ENCODE measurements around the gene HEPHL1.

HEPHL1 gene

GRCh38 chr11:94128746-94129511 is 107.8 kb downstream of the HEPHL1 start, which contains the start of gene PANX1:
TSS of gene PANX1 (plus strand) at chr11:94128841. CDS start at chr11:94129313, 472 bp downstream.
- Histone ChIP-seq H3K27ac (ENCODE audit: low read length) (peak within 1 kb of the TSS; percentile 83), H3K27me3 (ENCODE audit: control insufficient read depth in 1 of 2, insufficient read depth in 2 of 2, low read length in 2 of 2) (no peaks in the 10 kb centered on the region), H3K9me3 (ENCODE audit: control insufficient read depth in 2 of 2, low read length in 2 of 2) (no peaks in the 10 kb centered on the region), H3K4me1 (ENCODE audit: control insufficient read depth, insufficient read depth, low read length) (peaks cover 42% of the 10 kb centered on the region), H3K9ac (ENCODE audit: low read length in 2 of 2) (peak within 1 kb of the TSS; percentile 84 to 86), H3K36me3 (ENCODE audit: control insufficient read depth in 2 of 2, insufficient read depth in 2 of 2, low read length in 2 of 2) (no peaks in the 10 kb centered on the region), H3K4me3 (ENCODE audit: low read length in 2 of 2) (peak within 1 kb of the TSS; percentile 94 to 97)

DNA sequence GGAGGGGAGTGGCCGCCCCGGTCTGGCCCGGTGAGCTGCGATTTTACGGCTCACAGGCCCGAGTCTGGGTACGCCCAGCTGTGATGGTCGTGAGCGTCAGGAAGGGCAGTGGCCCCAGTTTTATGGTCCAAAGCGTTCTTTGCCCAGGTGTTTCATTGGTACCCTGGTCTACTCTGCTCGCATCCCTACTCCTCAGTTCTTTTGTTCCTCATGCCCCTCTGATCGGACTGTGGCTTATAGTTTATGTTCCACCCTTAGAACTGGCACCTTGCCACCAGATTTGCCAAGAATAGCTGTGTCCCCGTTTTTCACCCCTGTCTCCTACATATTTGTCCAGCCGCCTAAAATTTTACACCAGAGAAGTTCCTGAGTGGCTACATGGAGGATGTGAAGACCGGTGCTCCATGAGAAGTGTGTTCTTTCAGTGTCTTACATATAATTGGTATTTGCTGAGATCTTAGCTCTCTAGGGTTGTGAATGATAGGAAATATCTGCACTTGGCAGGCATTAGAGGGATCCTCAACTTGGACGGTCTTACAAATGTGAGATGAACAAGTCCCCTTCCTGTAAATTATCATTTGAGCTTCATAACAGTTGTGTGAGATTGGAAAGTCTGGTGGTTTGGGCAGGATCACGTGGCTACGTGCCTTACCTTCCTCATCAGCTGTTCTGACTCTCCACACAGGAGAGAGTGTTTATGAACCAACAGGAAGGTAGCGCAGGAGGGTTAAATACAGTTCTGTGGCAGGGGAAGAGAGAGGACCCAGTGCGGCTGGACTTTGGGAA is 108.6 kb downstream of the HEPHL1 start:
- peak overlapping the region; percentile 84 to 86 for H3K9ac ChIP-seq (ENCODE audit: low read length in 2 of 2)
- no peaks in the 10 kb centered on the region for H3K27me3 ChIP-seq (ENCODE audit: control insufficient read depth in 1 of 2, insufficient read depth in 2 of 2, low read length in 2 of 2)
- H3K4me1 ChIP-seq (ENCODE audit: control insufficient read depth, insufficient read depth, low read length): peaks cover 50% of the 10 kb centered on the region
- peak overlapping the region; percentile 83 for H3K27ac ChIP-seq (ENCODE audit: low read length)
- H3K36me3 ChIP-seq (ENCODE audit: control insufficient read depth in 2 of 2, insufficient read depth in 2 of 2, low read length in 2 of 2): no peaks in the 10 kb centered on the region
- no peaks in the 10 kb centered on the region for H3K9me3 ChIP-seq (ENCODE audit: control insufficient read depth in 2 of 2, low read length in 2 of 2)
- peak overlapping the region; percentile 94 to 97 for H3K4me3 ChIP-seq (ENCODE audit: low read length in 2 of 2)

GRCh38 chr11:94130298-94131046 is 109.3 kb downstream of the HEPHL1 start:
- Histone ChIP-seq H3K9ac (ENCODE audit: low read length in 2 of 2) (peak overlapping the region; percentile 84 to 86), H3K27me3 (ENCODE audit: control insufficient read depth in 1 of 2, insufficient read depth in 2 of 2, low read length in 2 of 2) (no peaks in the 10 kb centered on the region), H3K4me3 (ENCODE audit: low read length in 2 of 2) (peak overlapping the region; percentile 94 to 97)

DNA sequence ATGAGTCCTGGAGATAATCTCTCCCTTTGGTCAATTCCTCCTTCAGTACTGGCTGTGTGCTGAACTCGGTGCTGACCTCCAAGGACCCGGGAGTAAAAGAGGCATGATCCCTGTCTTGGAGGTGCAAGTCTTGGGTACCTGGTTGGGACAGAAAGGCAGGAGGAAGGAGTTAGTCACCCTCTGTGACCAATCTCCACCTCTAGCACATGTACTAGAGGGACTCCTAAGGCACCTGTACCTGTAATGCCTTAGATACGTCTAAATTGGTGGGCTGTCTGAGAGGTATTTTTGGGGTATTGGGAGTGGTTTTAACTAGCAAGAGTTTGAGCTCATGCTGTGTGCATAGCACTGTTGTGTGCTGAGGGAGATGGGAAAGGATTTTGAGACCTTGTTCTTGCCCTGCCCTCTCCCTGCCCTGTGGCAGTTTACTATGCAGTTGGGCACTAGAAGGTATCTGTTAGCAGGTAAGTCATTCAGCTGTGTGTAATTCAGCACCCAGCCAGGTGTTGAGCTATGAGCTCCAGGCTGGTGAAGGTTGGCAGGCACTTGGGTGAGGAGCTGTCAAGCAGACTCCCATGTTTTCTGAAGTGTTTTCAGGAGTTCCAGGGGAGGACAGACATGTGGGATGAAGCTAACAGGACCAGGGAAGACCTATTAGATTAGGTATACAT is 110.0 kb downstream of the HEPHL1 start:
- H3K27ac ChIP-seq (ENCODE audit: low read length): peak overlapping the region; percentile 67
- H3K27me3 ChIP-seq (ENCODE audit: control insufficient read depth in 1 of 2, insufficient read depth in 2 of 2, low read length in 2 of 2): no peaks in the 10 kb centered on the region
- peak overlapping the region; percentile 94 to 97 for H3K4me3 ChIP-seq (ENCODE audit: low read length in 2 of 2)
- no peaks in the 10 kb centered on the region for H3K36me3 ChIP-seq (ENCODE audit: control insufficient read depth in 2 of 2, insufficient read depth in 2 of 2, low read length in 2 of 2)
- no peaks in the 10 kb centered on the region for H3K9me3 ChIP-seq (ENCODE audit: control insufficient read depth in 2 of 2, low read length in 2 of 2)
- H3K4me1 ChIP-seq (ENCODE audit: control insufficient read depth, insufficient read depth, low read length): peaks cover 64% of the 10 kb centered on the region
- H3K9ac ChIP-seq (ENCODE audit: low read length in 2 of 2): peak overlapping the region in 1 of 2 donors; percentile 42

More at GRCh38 chr11:94130298-94131046, 109.3 kb downstream of the HEPHL1 start:
- Histone ChIP-seq H3K27ac (ENCODE audit: low read length) (peak overlapping the region; percentile 83), H3K36me3 (ENCODE audit: control insufficient read depth in 2 of 2, insufficient read depth in 2 of 2, low read length in 2 of 2) (no peaks in the 10 kb centered on the region), H3K9me3 (ENCODE audit: control insufficient read depth in 2 of 2, low read length in 2 of 2) (no peaks in the 10 kb centered on the region), H3K4me1 (ENCODE audit: control insufficient read depth, insufficient read depth, low read length) (peaks cover 58% of the 10 kb centered on the region)

GRCh38 chr11:94131718-94132115 is 110.6 kb downstream of the HEPHL1 start:
- H3K36me3 ChIP-seq (ENCODE audit: control insufficient read depth in 2 of 2, insufficient read depth in 2 of 2, low read length in 2 of 2): no peaks in the 10 kb centered on the region
- H3K27me3 ChIP-seq (ENCODE audit: control insufficient read depth in 1 of 2, insufficient read depth in 2 of 2, low read length in 2 of 2): no peaks in the 10 kb centered on the region
- H3K9me3 ChIP-seq (ENCODE audit: control insufficient read depth in 2 of 2, low read length in 2 of 2): no peaks in the 10 kb centered on the region
- no peak overlapping the region for H3K9ac ChIP-seq (ENCODE audit: low read length in 2 of 2)
- H3K4me1 ChIP-seq (ENCODE audit: control insufficient read depth, insufficient read depth, low read length): peaks cover 66% of the 10 kb centered on the region
- peak overlapping the region in 1 of 2 donors; percentile 17 for H3K4me3 ChIP-seq (ENCODE audit: low read length in 2 of 2)
- peak overlapping the region; percentile 67 for H3K27ac ChIP-seq (ENCODE audit: low read length)

DNA sequence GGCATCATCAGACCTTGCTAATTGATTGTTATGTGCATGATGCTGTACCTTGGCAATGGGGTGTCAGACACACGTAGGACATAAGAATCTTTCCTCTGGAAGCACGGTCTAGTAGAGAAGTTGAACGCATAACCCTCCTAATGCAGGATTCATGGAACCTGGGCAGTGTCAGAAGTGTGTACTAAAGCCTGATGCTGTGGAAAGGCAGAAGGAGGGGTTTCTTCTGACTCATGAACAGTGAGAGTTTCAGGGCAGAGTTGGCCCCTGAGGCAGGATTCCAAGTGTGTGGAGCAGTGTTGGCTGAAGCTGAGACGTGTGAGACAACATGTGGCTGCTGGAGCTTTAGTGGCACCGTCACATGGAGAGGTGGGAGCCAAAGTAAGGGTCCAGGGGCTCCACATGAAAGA is 111.0 kb downstream of the HEPHL1 start:
- Histone ChIP-seq H3K27ac (ENCODE audit: low read length) (peak overlapping the region; percentile 67), H3K9ac (ENCODE audit: low read length in 2 of 2) (no peak overlapping the region), H3K4me3 (ENCODE audit: low read length in 2 of 2) (peak overlapping the region in 1 of 2 donors; percentile 17), H3K27me3 (ENCODE audit: control insufficient read depth in 1 of 2, insufficient read depth in 2 of 2, low read length in 2 of 2) (no peaks in the 10 kb centered on the region), H3K36me3 (ENCODE audit: control insufficient read depth in 2 of 2, insufficient read depth in 2 of 2, low read length in 2 of 2) (no peaks in the 10 kb centered on the region), H3K4me1 (ENCODE audit: control insufficient read depth, insufficient read depth, low read length) (peaks cover 66% of the 10 kb centered on the region), H3K9me3 (ENCODE audit: control insufficient read depth in 2 of 2, low read length in 2 of 2) (no peaks in the 10 kb centered on the region)

DNA sequence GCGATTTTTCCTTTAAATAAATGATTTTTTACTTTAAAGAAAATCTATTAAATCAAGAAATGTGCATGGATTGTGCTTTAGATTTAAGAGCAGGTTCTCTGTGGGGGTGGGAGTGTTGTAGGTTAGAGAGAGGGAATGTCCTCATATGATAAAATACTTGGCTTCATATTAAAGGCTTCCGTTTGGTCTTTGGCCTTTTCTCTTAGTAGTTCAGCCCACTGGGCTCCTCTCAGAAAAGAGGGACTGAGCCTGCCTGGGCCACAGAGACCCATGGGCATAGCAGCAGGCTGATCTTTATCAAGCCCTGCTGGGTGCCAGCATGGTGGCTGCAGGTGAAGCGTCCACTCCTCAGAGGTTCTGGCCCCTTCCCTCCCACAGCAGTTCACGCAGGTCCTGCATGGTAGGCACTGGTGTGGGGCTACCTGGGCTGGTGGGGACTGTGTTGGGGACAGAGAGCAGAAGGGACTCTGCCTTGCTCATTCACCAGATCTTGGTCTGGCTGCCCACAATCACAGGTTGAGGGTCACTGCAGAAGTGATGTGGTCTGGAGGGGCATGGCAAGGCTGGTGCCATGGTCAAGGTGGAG is 111.8 kb downstream of the HEPHL1 start:
- no peak overlapping the region for H3K27ac ChIP-seq (ENCODE audit: low read length)
- H3K9ac ChIP-seq (ENCODE audit: low read length in 2 of 2): no peak overlapping the region
- no peaks in the 10 kb centered on the region for H3K9me3 ChIP-seq (ENCODE audit: control insufficient read depth in 2 of 2, low read length in 2 of 2)
- H3K4me3 ChIP-seq (ENCODE audit: low read length in 2 of 2): no peak overlapping the region
- no peaks in the 10 kb centered on the region for H3K27me3 ChIP-seq (ENCODE audit: control insufficient read depth in 1 of 2, insufficient read depth in 2 of 2, low read length in 2 of 2)
- peaks cover 61% of the 10 kb centered on the region for H3K4me1 ChIP-seq (ENCODE audit: control insufficient read depth, insufficient read depth, low read length)
- H3K36me3 ChIP-seq (ENCODE audit: control insufficient read depth in 2 of 2, insufficient read depth in 2 of 2, low read length in 2 of 2): no peaks in the 10 kb centered on the region

- Histone ChIP-seq H3K36me3 (ENCODE audit: control insufficient read depth in 2 of 2, insufficient read depth in 2 of 2, low read length in 2 of 2) (no peaks in the 10 kb centered on the region), H3K27me3 (ENCODE audit: control insufficient read depth in 1 of 2, insufficient read depth in 2 of 2, low read length in 2 of 2) (no peaks in the 10 kb centered on the region), H3K9me3 (ENCODE audit: control insufficient read depth in 2 of 2, low read length in 2 of 2) (no peaks in the 10 kb centered on the region), H3K4me1 (ENCODE audit: control insufficient read depth, insufficient read depth, low read length) (peaks cover 57% of the 10 kb centered on the region), H3K9ac (ENCODE audit: low read length in 2 of 2) (no peak overlapping the region), H3K27ac (ENCODE audit: low read length) (no peak overlapping the region), H3K4me3 (ENCODE audit: low read length in 2 of 2) (no peak overlapping the region)
Measured at GRCh38 chr11:94133752-94134151, 112.6 kb downstream of the HEPHL1 start.

GRCh38 chr11:94134651-94135512 is 113.7 kb downstream of the HEPHL1 start:
- peak overlapping the region; percentile 74 for H3K27ac ChIP-seq (ENCODE audit: low read length)
- H3K4me3 ChIP-seq (ENCODE audit: low read length in 2 of 2): peak overlapping the region; percentile 44 to 47
- H3K27me3 ChIP-seq (ENCODE audit: control insufficient read depth in 1 of 2, insufficient read depth in 2 of 2, low read length in 2 of 2): no peaks in the 10 kb centered on the region
- peaks cover 53% of the 10 kb centered on the region for H3K4me1 ChIP-seq (ENCODE audit: control insufficient read depth, insufficient read depth, low read length)
- H3K9ac ChIP-seq (ENCODE audit: low read length in 2 of 2): peak overlapping the region; percentile 29 to 32
- H3K36me3 ChIP-seq (ENCODE audit: control insufficient read depth in 2 of 2, insufficient read depth in 2 of 2, low read length in 2 of 2): no peaks in the 10 kb centered on the region
- no peaks in the 10 kb centered on the region for H3K9me3 ChIP-seq (ENCODE audit: control insufficient read depth in 2 of 2, low read length in 2 of 2)
